HCT116 (cell line): Measurements from ENCODE around the gene SH3PXD2A. TPM values are rescaled to one million over a fixed set of nuclear protein-coding genes. Genes with fewer than 3 reads are reported as not detected.
A peak's percentile ranks its signal among the peaks of the same experiment; 100 is the strongest.

Source experiments
- ATAC-seq: fragments of 200-7000 bp; cut with Tn5 transposase; 2 replicates; pipeline ENCODE4 v1.9.1; 2020; ENCODE audit warnings: mild to moderate bottlenecking, moderate library complexity
- BruUV-seq: library from RNA; stranded (reverse); fragments of 400-500 nt; replicated peaks from 2 replicates; lab custom pipeline; 2021; lab: Mats Ljungman, UMichigan
- CTCF ChIA-PET: fragments of 300-600 bp; sonication (Branson Sonifier 250); formaldehyde crosslinking; loops from one replicate; lab custom pipeline; 2021; ENCODE audit warnings: antibody characterized with exemption; lab: Charles Lee
- POLR2A ChIA-PET: fragments of 300-600, 350-600 bp; sonication (Branson Sonifier 250); formaldehyde crosslinking; loops from one replicate; lab custom pipeline; 2021; ENCODE audit warnings: antibody characterized with exemption; lab: Charles Lee
- RAD21 ChIA-PET, 2 experiments: fragments of 300-600 bp; sonication (Branson Sonifier 250); formaldehyde crosslinking; loops; one replicate each; lab custom pipeline; 2023; ENCODE audit warnings: low total read pairs in 2 of 2; ENCODE audit not compliant: uncharacterized antibody in 2 of 2, unreplicated experiment in 2 of 2, low non-redundant PET in 1 of 2; lab: Charles Lee
- DNase-seq: peaks from one replicate; pipeline ENCODE4 v3.0.0-alpha.2; 2010; ENCODE audit warnings: low read depth, low spot score
- H2AFZ ChIP-seq: fragments of 200-600 bp; shearing (Covaris generic), sonication (generic); 2 replicates; pipeline ENCODE4 v1.6.1; 2017; ENCODE audit warnings: low read depth, mixed run types, mixed read lengths, antibody characterized with exemption, low read length; ENCODE audit not compliant: poor library complexity, severe bottlenecking
- H3K27ac ChIP-seq: 2 replicates; pipeline ENCODE4 v1.5.1; 2012; ENCODE audit warnings: low read depth, low read length
- H3K27me3 ChIP-seq: fragments of 200-600 bp; sonication (generic); 2 replicates; pipeline ENCODE4 v1.6.1; 2016; ENCODE audit warnings: mixed run types, low read length, mixed read lengths; ENCODE audit not compliant: insufficient read depth
- H3K36me3 ChIP-seq, 2 experiments: fragments of 200-500 bp in 1 of 2; fragments of 200-600 bp in 1 of 2; sonication (Bioruptor generic) in 1 of 2; sonication (generic) in 1 of 2; 2 replicates each; pipeline versions ENCODE4 v1.5.1 to v1.6.1; 2014 to 2016; ENCODE audit warnings: low read length in 2 of 2, inconsistent platforms in 1 of 2, mixed read lengths in 1 of 2, mixed run types in 1 of 2; ENCODE audit not compliant: insufficient read depth in 2 of 2, control insufficient read depth in 1 of 2
- H3K4me1 ChIP-seq, 2 experiments: fragments of 200-600 bp in 1 of 2; sonication (generic) in 1 of 2; 2 replicates each; pipeline versions ENCODE4 v1.5.1 to v1.6.1; 2012 to 2017; ENCODE audit warnings: low read length in 2 of 2, inconsistent platforms in 1 of 2, mild to moderate bottlenecking in 1 of 2, mixed read lengths in 1 of 2, mixed run types in 1 of 2, moderate library complexity in 1 of 2; ENCODE audit not compliant: insufficient read depth in 2 of 2, control insufficient read depth in 1 of 2
- H3K4me2 ChIP-seq: fragments of 200-600 bp; sonication (generic); 2 replicates; pipeline ENCODE4 v1.6.1; 2017; ENCODE audit warnings: mixed run types, low read length, mixed read lengths
- H3K4me3 ChIP-seq, 2 experiments: fragments of 200-600 bp in 1 of 2; sonication (generic) in 1 of 2; replicated peaks in 1 of 2; 2 replicates each; pipeline ENCODE4 v1.5.1; 2011 to 2016; ENCODE audit warnings: low read length in 2 of 2, control low read depth in 1 of 2, low read depth in 1 of 2, mild to moderate bottlenecking in 1 of 2, mixed read lengths in 1 of 2, mixed run types in 1 of 2
- H3K79me2 ChIP-seq: fragments of 200-600 bp; sonication (generic); 2 replicates; pipeline ENCODE4 v1.6.1; 2017; ENCODE audit warnings: mild to moderate bottlenecking, mixed run types, low read length, moderate library complexity, mixed read lengths; ENCODE audit not compliant: insufficient read depth
- H3K9ac ChIP-seq: fragments of 200-600 bp; sonication (generic); 2 replicates; pipeline ENCODE4 v1.6.1; 2016; ENCODE audit warnings: low read length, mixed read lengths
- H3K9me2 ChIP-seq: fragments of 200-600 bp; sonication (generic), shearing (Covaris generic); 2 replicates; pipeline ENCODE4 v1.6.1; 2017; ENCODE audit warnings: mixed run types, mild to moderate bottlenecking, moderate library complexity; ENCODE audit not compliant: insufficient read depth
- H3K9me3 ChIP-seq, 2 experiments: fragments of 200-500 bp in 1 of 2; fragments of 200-600 bp in 1 of 2; sonication (Bioruptor generic) in 1 of 2; sonication (generic) in 1 of 2; 2 replicates each; pipeline ENCODE4 v1.6.1; 2014 to 2017; ENCODE audit warnings: low read length in 2 of 2, mixed read lengths in 2 of 2, inconsistent platforms in 1 of 2, low read depth in 1 of 2, mild to moderate bottlenecking in 1 of 2, mixed run types in 1 of 2, moderate library complexity in 1 of 2; ENCODE audit not compliant: control insufficient read depth in 1 of 2, insufficient read depth in 1 of 2
- H4K20me1 ChIP-seq: fragments of 200-600 bp; sonication (generic), shearing (Covaris generic); 2 replicates; pipeline ENCODE4 v1.6.1; 2017; ENCODE audit warnings: mixed run types, mild to moderate bottlenecking, moderate library complexity; ENCODE audit not compliant: insufficient read depth
- CEBPB ChIP-seq: IDR thresholded peaks from 2 replicates; pipeline ENCODE4 v1.6.1; 2012; ENCODE audit warnings: low read depth
- POLR2A ChIP-seq: IDR thresholded peaks from 2 replicates; pipeline ENCODE4 v1.7.0; 2011; ENCODE audit warnings: borderline replicate concordance; ENCODE audit not compliant: insufficient read depth, insufficient read length; ENCODE audit errors: extremely low read depth
- POLR2AphosphoS5 ChIP-seq: IDR thresholded peaks from 2 replicates; pipeline ENCODE4 v1.6.1; 2011; ENCODE audit warnings: mild to moderate bottlenecking, low read depth, low read length, moderate library complexity
- SIN3A ChIP-seq: IDR thresholded peaks from 2 replicates; pipeline ENCODE4 v1.6.1; 2012; ENCODE audit warnings: low read depth
- SP1 ChIP-seq: IDR thresholded peaks from 2 replicates; pipeline ENCODE4 v1.6.1; 2012; ENCODE audit warnings: low read depth
- YY1 ChIP-seq: IDR thresholded peaks from 2 replicates; pipeline ENCODE4 v1.6.1; 2011; ENCODE audit warnings: low read length, low read depth, moderate library complexity, mild to moderate bottlenecking; ENCODE audit not compliant: insufficient replicate concordance; ENCODE audit errors: extremely low read depth
- ZFX ChIP-seq: fragments of 450-650 bp; IDR thresholded peaks from 2 replicates; pipeline ENCODE4 v1.6.1; 2017
- intact Hi-C: fragments of 100-400 bp; cut with micrococcal nuclease; formaldehyde crosslinking; loops from 2 replicates; pipeline ENCODE4 v1.10.0; 2022
- total RNA-seq: library from RNA; stranded (reverse); gene quantifications from one replicate; pipeline ENCODE4 v1.2.1, GENCODE V29; 2021; ENCODE audit not compliant: unreplicated experiment
- TF ChIP-seq, protein P1 (sequence below): IDR thresholded peaks from 2 replicates; pipeline ENCODE4 v1.6.1; 2012

Gene SH3PXD2A
- total RNA-seq, 1 experiment from 2014 or later: 8.7 TPM

GRCh38 chr10:103717341-103718246 lies 137.8 kb downstream of the SH3PXD2A start:
- no peak for DNase-seq
- peak; percentile 31 for ATAC-seq
- Histone ChIP-seq H3K9ac (peak overlapping the region; percentile 21; the same call in 1 of the 2 replicates), H3K27ac (peak overlapping the region; percentile 12; the same call in 1 of the 2 replicates), H4K20me1 (no peaks in the 10 kb centered on the region), H3K9me3 (no peaks in the 10 kb centered on the region), H3K4me2 (peak overlapping the region; percentile 58), H3K27me3 (no peaks in the 10 kb centered on the region), H3K4me3 (no peak overlapping the region), H3K79me2 (no peaks in the 10 kb centered on the region), H3K4me1 (peaks cover 23 to 30% of the 10 kb centered on the region in 2 experiments), H3K9me2 (no peaks in the 10 kb centered on the region), H2AFZ (peak overlapping the region; percentile 69), H3K36me3 (no peaks in the 10 kb centered on the region)
- BruUV-seq: no TSS peak
- intact Hi-C loops: loop anchor here (10.0 kb wide), 1 partner anchor 307 kb away; no protein-coding TSS in a partner anchor
- RAD21 ChIA-PET: no interaction called here
- TF ChIP-seq CEBPB: no peak
- no peak for TF ChIP-seq ZFX
- POLR2A ChIA-PET: no interaction called here
- CTCF ChIA-PET: no interaction called here

GRCh38 chr10:103716206-103717160 lies 138.9 kb downstream of the SH3PXD2A start:
- POLR2A ChIA-PET: no interaction called here
- H3K9ac ChIP-seq: peak overlapping the region; percentile 25; the same call in 1 of the 2 replicates
- TF ChIP-seq, protein P1, sequence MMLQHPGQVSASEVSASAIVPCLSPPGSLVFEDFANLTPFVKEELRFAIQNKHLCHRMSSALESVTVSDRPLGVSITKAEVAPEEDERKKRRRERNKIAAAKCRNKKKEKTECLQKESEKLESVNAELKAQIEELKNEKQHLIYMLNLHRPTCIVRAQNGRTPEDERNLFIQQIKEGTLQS: no peak
- TF ChIP-seq POLR2AphosphoS5: no peak
- peak; percentile 36 for TF ChIP-seq YY1
- no peak for TF ChIP-seq SIN3A
- TF ChIP-seq POLR2A: no peak
- no peak for TF ChIP-seq SP1
- TF ChIP-seq, all 23 proteins: peak for 1
- no peak overlapping the region for H3K4me3 ChIP-seq
- ATAC-seq (peak; percentile 61), DNase-seq (peak; percentile 48)
- H3K9me2 ChIP-seq: no peaks in the 10 kb centered on the region
- no peaks in the 10 kb centered on the region for H3K9me3 ChIP-seq
- peak overlapping the region; percentile 12; the same call in 1 of the 2 replicates for H3K27ac ChIP-seq
- H3K27me3 ChIP-seq: no peaks in the 10 kb centered on the region
- RAD21 ChIA-PET: no interaction called here
- CTCF ChIA-PET: no interaction called here
- H2AFZ ChIP-seq: no peak overlapping the region
- no TSS peak for BruUV-seq
- no peaks in the 10 kb centered on the region for H3K36me3 ChIP-seq
- H4K20me1 ChIP-seq: no peaks in the 10 kb centered on the region
- H3K4me2 ChIP-seq: peak overlapping the region; percentile 58
- intact Hi-C loops: loop anchor here (10.0 kb wide), 1 partner anchor 308 kb away; no protein-coding TSS in a partner anchor
- no peaks in the 10 kb centered on the region for H3K79me2 ChIP-seq
- H3K4me1 ChIP-seq: peaks cover 23 to 30% of the 10 kb centered on the region in 2 experiments
